Left hindlimb (tissue), 1 donor: ENCODE data around the gene HPCAL1.

Experiments used
- DNase-seq: peaks from one replicate; pipeline ENCODE4 v3.0.0-alpha.2; 2018

HPCAL1 gene

DNA sequence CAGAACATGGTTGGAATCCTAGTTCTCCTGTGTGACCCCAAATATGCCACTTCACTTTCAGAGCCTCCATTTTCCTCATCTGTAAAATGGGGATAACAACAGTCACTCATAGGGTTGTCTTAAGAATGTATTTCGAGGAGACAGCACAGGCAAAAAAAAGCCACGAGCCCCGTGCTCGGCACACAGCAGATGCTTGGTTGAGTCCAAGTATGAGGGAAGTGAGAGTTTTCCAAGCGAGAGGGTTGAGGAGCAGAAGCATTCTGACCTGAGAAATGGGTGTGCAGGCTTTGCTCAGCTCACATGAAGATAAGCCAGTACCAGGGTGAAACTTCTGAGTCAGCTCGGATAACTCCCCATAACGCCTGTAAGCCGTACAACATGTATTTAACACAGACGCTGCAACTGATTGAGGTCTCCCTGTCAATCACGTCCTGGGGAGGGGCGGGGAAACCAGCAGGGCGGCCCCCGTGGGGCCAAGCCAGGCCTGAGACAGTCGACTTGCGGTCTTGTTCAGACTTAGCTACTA, 168.4 kb downstream of the HPCAL1 start:
- no peak for DNase-seq

DNA sequence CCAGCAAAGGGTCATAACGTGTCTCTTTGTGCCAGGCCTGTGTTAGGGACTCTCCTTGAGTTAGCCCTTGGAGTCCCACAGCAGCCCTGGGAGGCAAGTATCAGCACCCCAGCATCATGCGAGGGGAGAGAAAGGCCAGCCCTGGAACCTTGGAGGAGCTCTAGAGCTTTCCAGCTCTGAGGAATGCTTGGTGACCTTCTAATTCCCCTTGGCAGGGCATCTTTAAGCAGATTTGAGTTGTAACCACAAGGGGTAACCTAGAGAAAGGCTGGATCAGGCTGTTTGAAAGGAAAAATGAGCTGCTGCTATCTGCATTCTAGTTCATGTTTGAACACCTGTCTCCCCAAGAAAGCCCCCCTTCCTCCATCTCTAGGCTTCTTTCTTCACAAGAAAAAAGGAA, 169.3 kb downstream of the HPCAL1 start:
- no peak for DNase-seq

DNA sequence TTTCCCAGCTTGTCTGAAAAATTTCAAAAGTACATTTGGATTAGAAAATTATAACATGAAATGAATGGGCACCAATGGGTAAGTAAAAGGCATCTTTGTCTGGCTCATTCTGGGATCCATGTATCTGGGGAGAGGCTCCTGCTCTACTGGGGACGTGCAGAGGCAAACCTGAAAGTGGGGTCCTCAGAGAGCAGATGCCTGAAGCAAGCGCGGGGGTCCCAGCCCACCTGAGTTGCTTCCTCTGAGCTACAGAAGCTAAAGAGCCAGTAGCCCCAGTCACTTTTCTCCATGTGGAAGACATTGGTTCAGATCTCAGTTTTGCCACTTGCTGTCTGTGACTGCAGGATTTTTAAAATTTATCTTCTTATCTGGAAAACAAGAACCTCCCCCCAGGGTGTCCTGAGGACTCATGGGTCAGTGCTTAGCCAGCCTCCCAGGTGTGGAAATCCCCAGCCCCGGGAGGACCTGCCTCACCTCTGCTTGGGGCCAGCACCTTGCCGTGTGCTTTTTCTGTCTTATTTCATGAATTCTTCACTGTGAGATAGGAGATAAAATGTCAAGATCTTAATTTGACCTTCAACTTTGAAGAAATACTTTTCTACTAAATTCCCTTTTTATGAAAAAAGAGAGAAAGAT, 170.5 kb downstream of the HPCAL1 start:
- no peak for DNase-seq

DNA sequence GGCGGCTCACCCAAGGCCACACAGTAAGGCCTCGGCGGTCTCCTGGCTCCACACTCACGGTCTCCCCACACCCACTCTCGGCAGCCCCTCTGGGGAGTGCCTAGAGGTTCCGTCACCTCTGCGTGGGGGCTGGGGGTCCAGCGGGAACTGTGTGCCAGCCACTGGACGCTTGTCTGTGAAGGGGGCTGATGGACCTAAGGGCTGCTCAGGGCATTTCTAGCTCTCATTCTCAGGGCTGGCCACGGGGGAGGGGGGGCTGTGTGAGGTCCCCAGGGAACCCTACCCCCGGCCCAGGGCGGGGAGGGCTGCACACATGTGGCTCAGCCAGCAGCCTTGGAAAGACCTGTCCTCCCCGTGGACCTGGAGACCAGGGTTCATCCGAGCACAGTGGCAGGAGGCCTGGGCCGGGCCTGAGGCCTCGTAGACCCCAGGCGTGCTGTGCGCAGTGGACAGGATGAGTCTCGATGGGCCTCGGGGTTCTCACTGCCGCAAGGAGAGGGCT, 172.6 kb downstream of the HPCAL1 start:
- DNase-seq: no peak

DNA sequence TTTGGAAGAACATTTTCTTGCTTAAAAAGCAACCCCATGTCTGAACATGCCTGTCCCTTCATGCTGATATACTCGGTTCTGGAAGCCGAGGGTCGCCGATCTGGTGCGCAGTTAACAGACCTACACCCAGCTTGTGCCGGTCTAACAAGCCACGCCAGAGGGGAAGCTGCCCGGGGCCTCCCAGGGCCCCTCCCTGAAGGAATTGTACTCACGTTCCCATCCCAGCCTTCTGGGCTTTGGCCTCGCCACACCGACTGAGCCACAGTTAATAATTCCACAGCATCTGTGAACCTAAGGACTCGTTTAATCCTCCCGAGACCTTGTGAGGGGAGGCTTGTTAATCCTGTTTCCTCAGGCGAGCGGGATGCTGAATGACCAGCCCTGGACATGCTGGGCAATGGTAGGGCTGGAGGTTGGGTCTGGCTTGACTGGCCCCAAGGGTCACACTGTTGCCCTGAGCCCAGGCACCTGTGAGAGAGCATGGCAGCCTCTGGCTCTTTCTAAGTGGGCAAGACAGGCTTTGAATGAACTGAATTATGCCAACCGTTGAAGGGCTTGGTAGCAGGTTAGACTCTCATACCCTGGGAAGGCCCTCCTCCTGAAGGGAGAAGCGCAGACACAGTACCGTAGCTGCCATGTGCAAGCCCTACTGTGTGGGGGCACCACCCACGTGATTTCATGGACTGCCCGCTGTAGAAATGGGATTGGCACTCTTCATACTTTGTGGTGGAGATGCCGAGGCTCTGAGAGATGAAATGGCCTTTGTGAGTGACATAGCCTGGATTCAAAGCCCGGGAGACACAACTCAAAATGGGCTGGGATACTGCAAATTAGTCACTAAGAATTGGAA, 173.3 kb downstream of the HPCAL1 start:
- no peak for DNase-seq

DNA sequence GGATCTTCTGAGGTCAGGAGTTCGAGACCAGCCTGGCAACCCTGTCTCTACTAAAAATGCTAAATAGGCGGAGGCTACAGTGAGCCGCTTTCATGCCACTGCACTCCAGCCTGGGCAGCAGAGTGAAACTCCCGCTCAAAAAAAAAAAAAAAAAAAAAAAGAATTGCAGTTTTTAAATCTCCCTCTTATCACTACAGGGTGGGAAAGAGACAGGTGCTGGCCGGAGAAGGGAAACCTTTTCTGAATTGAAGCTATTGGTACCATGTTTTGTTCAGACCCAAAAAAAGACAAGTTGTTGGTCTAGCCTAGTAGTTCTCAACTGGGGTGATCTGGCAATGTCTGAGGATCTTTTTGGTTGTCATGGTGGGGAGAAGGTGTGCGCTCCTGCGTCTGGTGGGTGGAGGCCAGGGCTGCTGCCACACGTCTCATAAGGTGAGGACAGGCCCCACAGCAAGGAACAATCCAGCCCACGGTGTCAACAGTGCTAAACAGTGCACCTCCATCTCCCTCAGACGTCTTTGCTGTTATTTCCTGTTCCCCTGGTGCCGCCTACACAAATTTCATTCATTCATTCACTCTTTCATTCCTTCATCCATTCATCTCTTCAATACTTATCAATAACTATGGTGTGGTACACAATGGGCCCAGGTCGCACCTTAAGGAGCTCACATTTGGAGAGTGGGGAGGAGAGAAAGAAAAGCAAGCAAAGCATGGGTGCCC, 174.2 kb downstream of the HPCAL1 start:
- no peak for DNase-seq
